ENCODE measurements around the gene ELOVL6. TPM values are rescaled to one million over a fixed set of nuclear protein-coding genes. Genes with fewer than 3 reads are reported as not detected.

Gene ELOVL6
- total and polyA plus RNA-seq, 2 of the 4 experiments (the other 2 are of a cell fraction), result 17.9 to 19.0 TPM

- H3K9ac ChIP-seq (ENCODE audit: low read depth, low read length), result no peak overlapping the region
- no peaks in the 10 kb centered on the region for H3K9me1 ChIP-seq (ENCODE audit: insufficient read depth, low read length)
- H3K4me1 ChIP-seq (ENCODE audit: control insufficient read depth, insufficient read depth, low read length), result no peaks in the 10 kb centered on the region
- TF ChIP-seq POLR2A (IDR thresholded peaks at IDR 0.05; ENCODE audit: low read depth, low read length) (no peak), RFX5 (IDR thresholded peaks at IDR 0.05; ENCODE audit: low read depth, low read length) (no peak), RCOR1 (IDR thresholded peaks at IDR 0.05; ENCODE audit: insufficient replicate concordance, low read length) (no peak), FOS (IDR thresholded peaks at IDR 0.05; ENCODE audit: low read depth, low read length) (no peak), MAFK (IDR thresholded peaks at IDR 0.05; ENCODE audit: low read depth, low read length) (no peak), CHD1 (IDR thresholded peaks at IDR 0.05; ENCODE audit: low read depth, low read length) (no peak), RAD21 (IDR thresholded peaks at IDR 0.05; ENCODE audit: low read length) (no peak), SMC3 (IDR thresholded peaks at IDR 0.05; ENCODE audit: low read depth, low read length) (no peak), CEBPB (IDR thresholded peaks at IDR 0.05; ENCODE audit: low read depth, low read length) (no peak), BHLHE40 (IDR thresholded peaks at IDR 0.05; ENCODE audit: low read depth, low read length) (no peak), NFE2L2 (IDR thresholded peaks at IDR 0.05; ENCODE audit: low read depth, low read length) (no peak), MAZ (IDR thresholded peaks at IDR 0.05; ENCODE audit: borderline replicate concordance, low read depth, low read length) (no peak), MXI1 (IDR thresholded peaks at IDR 0.05; ENCODE audit: borderline replicate concordance, low read depth, low read length) (no peak)
- TF ChIP-seq, protein P1, sequence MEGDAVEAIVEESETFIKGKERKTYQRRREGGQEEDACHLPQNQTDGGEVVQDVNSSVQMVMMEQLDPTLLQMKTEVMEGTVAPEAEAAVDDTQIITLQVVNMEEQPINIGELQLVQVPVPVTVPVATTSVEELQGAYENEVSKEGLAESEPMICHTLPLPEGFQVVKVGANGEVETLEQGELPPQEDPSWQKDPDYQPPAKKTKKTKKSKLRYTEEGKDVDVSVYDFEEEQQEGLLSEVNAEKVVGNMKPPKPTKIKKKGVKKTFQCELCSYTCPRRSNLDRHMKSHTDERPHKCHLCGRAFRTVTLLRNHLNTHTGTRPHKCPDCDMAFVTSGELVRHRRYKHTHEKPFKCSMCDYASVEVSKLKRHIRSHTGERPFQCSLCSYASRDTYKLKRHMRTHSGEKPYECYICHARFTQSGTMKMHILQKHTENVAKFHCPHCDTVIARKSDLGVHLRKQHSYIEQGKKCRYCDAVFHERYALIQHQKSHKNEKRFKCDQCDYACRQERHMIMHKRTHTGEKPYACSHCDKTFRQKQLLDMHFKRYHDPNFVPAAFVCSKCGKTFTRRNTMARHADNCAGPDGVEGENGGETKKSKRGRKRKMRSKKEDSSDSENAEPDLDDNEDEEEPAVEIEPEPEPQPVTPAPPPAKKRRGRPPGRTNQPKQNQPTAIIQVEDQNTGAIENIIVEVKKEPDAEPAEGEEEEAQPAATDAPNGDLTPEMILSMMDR (conservative IDR thresholded peaks at IDR 0.05; ENCODE audit: low read depth, low read length), result no peak
- TF ChIP-seq, protein P2, sequence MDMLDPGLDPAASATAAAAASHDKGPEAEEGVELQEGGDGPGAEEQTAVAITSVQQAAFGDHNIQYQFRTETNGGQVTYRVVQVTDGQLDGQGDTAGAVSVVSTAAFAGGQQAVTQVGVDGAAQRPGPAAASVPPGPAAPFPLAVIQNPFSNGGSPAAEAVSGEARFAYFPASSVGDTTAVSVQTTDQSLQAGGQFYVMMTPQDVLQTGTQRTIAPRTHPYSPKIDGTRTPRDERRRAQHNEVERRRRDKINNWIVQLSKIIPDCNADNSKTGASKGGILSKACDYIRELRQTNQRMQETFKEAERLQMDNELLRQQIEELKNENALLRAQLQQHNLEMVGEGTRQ (IDR thresholded peaks at IDR 0.05; ENCODE audit: low read depth, low read length), result no peak
- TF ChIP-seq, protein P3, sequence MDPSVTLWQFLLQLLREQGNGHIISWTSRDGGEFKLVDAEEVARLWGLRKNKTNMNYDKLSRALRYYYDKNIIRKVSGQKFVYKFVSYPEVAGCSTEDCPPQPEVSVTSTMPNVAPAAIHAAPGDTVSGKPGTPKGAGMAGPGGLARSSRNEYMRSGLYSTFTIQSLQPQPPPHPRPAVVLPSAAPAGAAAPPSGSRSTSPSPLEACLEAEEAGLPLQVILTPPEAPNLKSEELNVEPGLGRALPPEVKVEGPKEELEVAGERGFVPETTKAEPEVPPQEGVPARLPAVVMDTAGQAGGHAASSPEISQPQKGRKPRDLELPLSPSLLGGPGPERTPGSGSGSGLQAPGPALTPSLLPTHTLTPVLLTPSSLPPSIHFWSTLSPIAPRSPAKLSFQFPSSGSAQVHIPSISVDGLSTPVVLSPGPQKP (IDR thresholded peaks at IDR 0.05; ENCODE audit: borderline replicate concordance, low read depth, low read length), result no peak
- H3K36me3 ChIP-seq (ENCODE audit: control insufficient read depth, insufficient read depth, low read length), result no peaks in the 10 kb centered on the region
- peaks cover 2% of the 10 kb centered on the region; the same call in 1 of the 2 replicates for H3K27me3 ChIP-seq (ENCODE audit: control insufficient read depth, insufficient read depth, low read length)
- H4K91ac ChIP-seq (ENCODE audit: insufficient read depth, low read depth, low read length), result no peak overlapping the region
- H3K4ac ChIP-seq (ENCODE audit: low read depth, low read length), result no peak overlapping the region
- no peak overlapping the region for H4K5ac ChIP-seq (ENCODE audit: low read depth, low read length)
- no peak overlapping the region for H4K8ac ChIP-seq (ENCODE audit: low read depth in 2 of 2, low read length in 2 of 2)
- no peak overlapping the region for H3K27ac ChIP-seq (ENCODE audit: insufficient read depth, low read length)
- intact Hi-C loops (cut with micrococcal nuclease), result loop anchor here (1.0 to 10.0 kb wide), 3 partner anchors 517 to 1631 kb away; no protein-coding TSS in a partner anchor
- dilution Hi-C loops (cut with HindIII; ENCODE audit: low sequenced_read_pairs, unreplicated experiment), result no loop called here
- no peak overlapping the region for H3K18ac ChIP-seq (ENCODE audit: low read depth, low read length)
- no peak overlapping the region for H2AK9ac ChIP-seq (replicated peaks; ENCODE audit: low read depth, low read length, poor library complexity)
- 77% methylated on average over 7 of the region's 9 CpGs; no CpG with 5 or more reads in 1 of the 2 experiments for WGBS, 2 experiments (ENCODE audit: extremely low coverage in 2 of 2, insufficient read length in 1 of 2)
- no peaks in the 10 kb centered on the region for H3K9me3 ChIP-seq (ENCODE audit: control insufficient read depth, insufficient read depth, low read length)
- BruUV-seq (replicated peaks), result no TSS peak
- H3K4me3 ChIP-seq (ENCODE audit: insufficient read depth, low read depth, low read length), result no peak overlapping the region
- no peak overlapping the region for H2AFZ ChIP-seq (replicated peaks; ENCODE audit: low read length, poor library complexity)
- no peak overlapping the region for H2BK20ac ChIP-seq (ENCODE audit: low read depth, low read length)
- H2AK5ac ChIP-seq (ENCODE audit: low read depth, low read length), result no peak overlapping the region
- H2BK15ac ChIP-seq (ENCODE audit: low read depth, low read length), result no peak overlapping the region
- H4K20me1 ChIP-seq (ENCODE audit: insufficient read depth, low read length), result no peaks in the 10 kb centered on the region
- no peak overlapping the region for H3K23ac ChIP-seq (ENCODE audit: low read depth, low read length)
- CTCF ChIA-PET, result interaction anchor here (0.7 to 2.5 kb wide), 9 partner anchors 21 to 521 kb away, joined by 3 to 15 read pairs (median 5); no protein-coding TSS in a partner anchor
- H3K4me2 ChIP-seq (ENCODE audit: low read depth, low read length), result no peak overlapping the region
- no peak overlapping the region for H2BK120ac ChIP-seq (ENCODE audit: low read depth, low read length)
- DNase-seq (no peak), ATAC-seq (ENCODE audit: low read depth) (no peak)
- H3K56ac ChIP-seq (ENCODE audit: extremely low read depth, insufficient read depth, low read length), result no peak overlapping the region
- H3K79me1 ChIP-seq (ENCODE audit: low read depth in 1 of 2, low read length in 2 of 2), result no peaks in the 10 kb centered on the region
- in situ Hi-C loops (cut with MboI; ENCODE audit: low sequenced_read_pairs), result loop anchor here (5.0 kb wide), 1 partner anchor 518 kb away; no protein-coding TSS in a partner anchor
- H3K14ac ChIP-seq (replicated peaks; ENCODE audit: low read depth, low read length), result no peak overlapping the region
- no peak overlapping the region for H2BK5ac ChIP-seq (ENCODE audit: low read depth, low read length, poor library complexity, severe bottlenecking)
- POLR2A ChIA-PET (ENCODE audit: unreplicated experiment), result no interaction called here
Measured at GRCh38 chr4:109999585-109999912, 198.9 kb downstream of the ELOVL6 start.
